ENCODE results near the gene ADTRP.
A peak's percentile ranks its signal among the peaks of the same experiment; 100 is the strongest.

ADTRP gene

DNA sequence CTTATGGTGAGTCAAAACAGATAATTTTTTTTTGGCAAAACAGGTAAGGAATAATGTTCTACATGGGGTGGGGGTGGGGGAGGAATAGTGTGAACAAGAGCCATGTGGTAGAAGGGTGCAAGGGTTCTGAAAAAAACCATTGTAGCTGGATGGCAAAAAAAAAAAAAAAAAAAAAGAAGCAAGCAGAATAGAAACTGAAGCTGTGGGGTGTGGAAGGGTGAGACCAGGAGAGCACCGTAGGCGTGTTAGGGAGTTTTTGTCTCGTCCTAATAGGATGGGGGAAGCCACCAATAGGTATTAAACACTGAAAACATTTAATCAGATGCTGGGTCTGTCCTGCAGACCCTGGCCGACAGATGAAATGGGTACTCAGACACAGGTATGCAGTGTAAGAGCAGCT is 110.1 kb downstream of the ADTRP start:
- H3K4me1 Mint-ChIP-seq = peaks cover 10% of the 10 kb centered on the region
- DNase-seq (ENCODE audit: low spot score in 2 of 2) (no peak), ATAC-seq (no peak)
- H3K4me3 Mint-ChIP-seq = no peak overlapping the region
- H3K27ac Mint-ChIP-seq = no peak overlapping the region
- no peaks in the 10 kb centered on the region for H3K36me3 Mint-ChIP-seq
- H3K9me3 Mint-ChIP-seq = peaks cover 2% of the 10 kb centered on the region

DNA sequence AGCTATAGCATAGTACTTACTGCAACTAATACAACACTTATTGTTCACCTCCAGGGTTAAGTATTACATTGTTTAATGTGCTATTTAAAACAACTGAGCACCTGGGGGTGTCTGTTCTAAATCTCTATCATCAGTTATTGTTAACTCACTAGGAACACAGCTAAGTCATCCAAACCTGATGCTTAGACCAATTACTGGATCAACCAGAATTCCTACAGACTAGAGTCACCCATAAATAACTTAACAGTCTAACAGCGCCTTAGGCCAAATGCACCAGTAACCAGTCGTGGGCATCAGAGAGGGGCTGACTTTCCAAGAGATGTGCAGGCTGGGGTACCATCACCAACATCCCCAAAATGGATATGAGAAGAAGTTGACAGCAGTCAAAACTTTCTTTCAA is 110.7 kb downstream of the ADTRP start:
- Mint-ChIP-seq H3K9me3 (peaks cover 2% of the 10 kb centered on the region), H3K4me3 (no peak overlapping the region), H3K27ac (no peak overlapping the region), H3K36me3 (no peaks in the 10 kb centered on the region), H3K4me1 (peaks cover 10% of the 10 kb centered on the region)
- DNase-seq (ENCODE audit: low spot score in 2 of 2) = no peak
- ATAC-seq = no peak

DNA sequence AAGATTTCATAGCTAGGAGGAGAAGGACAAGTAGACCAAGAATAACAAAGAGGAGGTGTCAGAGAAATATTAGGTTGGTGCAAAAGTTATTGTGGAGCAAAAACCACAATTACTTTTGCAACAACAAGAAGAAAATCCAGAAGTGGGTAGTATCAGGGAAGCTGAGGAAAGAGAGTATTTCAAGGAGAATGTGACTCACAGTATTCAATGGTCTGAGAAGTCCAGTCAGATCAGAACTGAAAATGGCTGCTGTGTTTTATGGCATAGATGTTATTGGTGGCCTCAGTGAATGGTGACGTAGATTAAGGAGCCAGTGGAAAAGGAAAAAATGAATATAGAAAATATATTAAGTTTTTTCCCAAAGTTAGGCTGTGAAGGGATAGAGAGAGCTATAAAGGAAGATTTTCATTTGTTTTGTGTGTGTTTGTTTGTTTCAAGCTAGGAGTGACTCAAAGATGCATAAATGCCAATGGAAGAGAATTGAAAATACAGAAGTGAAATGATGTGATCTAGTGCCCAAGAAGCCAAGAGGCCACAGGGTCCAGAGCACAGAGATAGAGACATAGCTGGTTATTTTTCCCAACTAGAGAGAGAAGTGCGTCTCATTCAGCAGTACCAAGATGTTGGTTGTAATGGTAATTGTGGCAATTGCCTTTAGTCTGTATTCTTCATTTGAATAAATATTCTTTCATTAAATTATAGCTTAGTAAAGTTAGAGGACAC is 112.8 kb downstream of the ADTRP start:
- peak; percentile 75 for ATAC-seq
- DNase-seq (ENCODE audit: low spot score in 2 of 2) = no peak
- Mint-ChIP-seq H3K27ac (no peak overlapping the region), H3K4me3 (no peak overlapping the region), H3K36me3 (no peaks in the 10 kb centered on the region), H3K4me1 (peaks cover 10% of the 10 kb centered on the region), H3K9me3 (peaks cover under 1% of the 10 kb centered on the region)
